Stimulated activated naive CD8-positive, alpha-beta T cell treated with anti-CD3 and anti-CD28 coated beads, Interleukin-15, Interleukin-2, amounts not matched to agents 100 ng/mL and 50 ng/mL, for 24 hours (primary cell): ENCODE measurements around the gene CD72.
A peak's percentile ranks its signal among the peaks of the same experiment; 100 is the strongest.
"Not testable (repeated sequence)": the region's sequence is repeated elsewhere in the genome, so short reads cannot be mapped to it uniquely, and the experiment has no call there.

Source experiments
- H3K27ac Mint-ChIP-seq: one replicate; pipeline ENCODE4 v1.8.0; 2021; ENCODE audit warnings: mild to moderate bottlenecking, mixed read lengths
- H3K27me3 Mint-ChIP-seq: one replicate; pipeline ENCODE4 v1.8.0; 2021; ENCODE audit warnings: mixed read lengths
- H3K36me3 Mint-ChIP-seq: one replicate; pipeline ENCODE4 v1.8.0; 2021; ENCODE audit warnings: low read depth, mixed read lengths
- H3K4me1 Mint-ChIP-seq: one replicate; pipeline ENCODE4 v1.8.0; 2021; ENCODE audit warnings: low read depth, mixed read lengths
- H3K4me3 Mint-ChIP-seq: one replicate; pipeline ENCODE4 v1.8.0; 2021; ENCODE audit warnings: mild to moderate bottlenecking, mixed read lengths
- H3K9me3 Mint-ChIP-seq: one replicate; pipeline ENCODE4 v1.8.0; 2021; ENCODE audit warnings: mixed read lengths

CD72 gene

GRCh38 chr9:35599763-35600604 lies 18.2 kb downstream of the CD72 start:
- Mint-ChIP-seq H3K9me3 (no peaks in the 10 kb centered on the region), H3K36me3 (peaks cover 3% of the 10 kb centered on the region), H3K27ac (no peak overlapping the region), H3K4me3 (no peak overlapping the region), H3K27me3 (no peaks in the 10 kb centered on the region), H3K4me1 (peaks cover 24% of the 10 kb centered on the region)

DNA sequence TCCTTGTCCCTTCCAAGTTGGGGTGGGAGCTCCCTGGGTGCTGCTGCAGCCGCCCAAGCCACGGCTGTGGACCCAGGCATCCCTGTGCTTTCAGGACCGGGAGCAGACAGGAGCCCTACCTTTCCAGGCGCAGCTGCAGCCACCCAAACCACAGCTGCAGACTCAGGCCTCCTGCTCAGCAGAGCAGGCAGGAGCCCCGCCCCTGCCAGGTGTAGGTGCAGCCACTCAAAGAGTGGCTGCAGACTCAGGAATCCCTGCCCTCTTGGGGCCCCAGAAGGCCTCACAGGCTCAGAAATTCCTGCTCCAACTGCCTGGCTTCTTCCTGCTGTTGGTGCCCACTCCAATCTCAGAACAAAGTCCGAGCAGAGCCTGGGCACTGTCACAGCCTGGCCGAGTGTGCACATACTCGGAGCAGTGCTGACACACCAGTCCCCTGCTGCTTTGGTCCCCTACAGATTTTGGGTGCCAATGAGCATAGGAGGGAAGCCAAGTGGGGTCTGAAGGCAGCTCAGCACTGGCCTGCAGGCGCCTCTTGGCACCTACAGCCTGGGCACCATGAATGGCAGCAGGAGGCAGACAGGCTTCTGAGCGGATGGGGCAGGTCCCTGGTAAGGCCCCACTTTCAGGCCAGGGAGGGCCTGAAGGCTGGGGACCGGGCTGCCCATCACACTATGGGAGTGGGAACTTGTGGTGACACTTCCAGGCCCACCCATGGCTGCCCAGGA lies 19.2 kb downstream of the CD72 start:
- peaks cover 7% of the 10 kb centered on the region for H3K9me3 Mint-ChIP-seq
- H3K27ac Mint-ChIP-seq: no peak overlapping the region
- no peaks in the 10 kb centered on the region for H3K27me3 Mint-ChIP-seq

DNA sequence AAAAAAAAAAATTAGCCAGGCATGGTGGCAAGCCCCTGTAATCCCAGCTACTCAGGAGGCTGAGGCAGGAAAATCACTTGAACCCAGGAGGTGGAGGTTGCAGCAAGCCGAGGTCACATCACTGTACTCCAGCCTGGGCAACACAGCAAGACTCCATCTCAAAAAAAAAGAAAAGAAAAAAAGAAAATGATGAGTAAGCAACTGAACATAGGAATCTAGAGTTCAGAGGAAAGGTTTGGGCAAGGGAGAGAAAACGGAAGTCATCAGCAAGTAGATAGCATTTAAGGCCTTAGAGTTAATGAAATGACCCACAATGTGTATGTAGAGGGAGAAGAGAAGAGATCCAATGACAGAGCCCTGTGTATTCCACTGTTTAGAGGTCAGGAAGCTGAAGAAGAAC lies 21.3 kb downstream of the CD72 start:
- H3K27me3 Mint-ChIP-seq, H3K27ac Mint-ChIP-seq, H3K4me1 Mint-ChIP-seq, H3K4me3 Mint-ChIP-seq: not testable (repeated sequence)
- H3K36me3 Mint-ChIP-seq: peaks cover 22% of the 10 kb centered on the region
- peaks cover 21% of the 10 kb centered on the region for H3K9me3 Mint-ChIP-seq

More for the DNA sequence above, 19.2 kb downstream of the CD72 start:
- H3K36me3 Mint-ChIP-seq: peaks cover 7% of the 10 kb centered on the region
- H3K4me1 Mint-ChIP-seq: peaks cover 19% of the 10 kb centered on the region
- H3K4me3 Mint-ChIP-seq: no peak overlapping the region

- Mint-ChIP-seq H3K36me3 (peaks cover 22% of the 10 kb centered on the region), H3K4me1 (no peaks in the 10 kb centered on the region), H3K9me3 (peaks cover 21% of the 10 kb centered on the region), H3K27ac (no peak overlapping the region), H3K27me3 (no peaks in the 10 kb centered on the region), H3K4me3 (no peak overlapping the region)
Observed at GRCh38 chr9:35594471-35594870, 23.7 kb downstream of the CD72 start.

- Mint-ChIP-seq H3K9me3 (peaks cover 21% of the 10 kb centered on the region), H3K27me3 (no peaks in the 10 kb centered on the region), H3K4me1 (no peaks in the 10 kb centered on the region), H3K27ac (no peak overlapping the region), H3K36me3 (peaks cover 22% of the 10 kb centered on the region), H3K4me3 (no peak overlapping the region)
Observed at GRCh38 chr9:35593581-35593980, 24.6 kb downstream of the CD72 start.

DNA sequence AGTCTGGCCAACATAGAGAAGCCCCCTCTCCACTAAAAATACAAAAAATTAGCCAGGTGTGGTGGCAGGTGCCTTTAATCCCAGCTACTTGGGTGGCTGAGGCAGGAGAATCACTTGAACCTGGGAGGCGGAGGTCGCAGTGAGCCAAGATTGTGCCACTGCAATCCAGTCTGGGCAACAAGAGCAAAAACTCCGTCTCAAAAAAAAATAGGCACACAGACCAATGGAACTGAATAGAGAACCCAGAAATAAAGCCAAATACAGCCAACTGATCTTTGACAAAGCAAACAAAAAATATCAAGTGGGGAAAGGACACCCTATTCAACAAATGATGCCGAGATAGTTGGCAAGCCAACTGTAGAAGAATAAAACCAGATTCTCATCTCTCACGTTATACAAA lies 29.7 kb downstream of the CD72 start:
- not testable (repeated sequence) for H3K4me1 Mint-ChIP-seq, H3K4me3 Mint-ChIP-seq, H3K27ac Mint-ChIP-seq, H3K27me3 Mint-ChIP-seq
- H3K9me3 Mint-ChIP-seq: peaks cover 18% of the 10 kb centered on the region
- H3K36me3 Mint-ChIP-seq: peaks cover 20% of the 10 kb centered on the region

GRCh38 chr9:35584681-35585080 lies 33.5 kb downstream of the CD72 start:
- H3K27ac Mint-ChIP-seq, H3K4me3 Mint-ChIP-seq, H3K27me3 Mint-ChIP-seq: not testable (repeated sequence)
- Mint-ChIP-seq H3K36me3 (peaks cover 31% of the 10 kb centered on the region), H3K4me1 (peaks cover 14% of the 10 kb centered on the region), H3K9me3 (peaks cover 20% of the 10 kb centered on the region)

- not testable (repeated sequence) for H3K27me3 Mint-ChIP-seq, H3K4me3 Mint-ChIP-seq, H3K27ac Mint-ChIP-seq
- Mint-ChIP-seq H3K36me3 (peaks cover 36% of the 10 kb centered on the region), H3K4me1 (peaks cover 19% of the 10 kb centered on the region), H3K9me3 (peaks cover 24% of the 10 kb centered on the region)
Observed at GRCh38 chr9:35583521-35583920, 34.7 kb downstream of the CD72 start.

DNA sequence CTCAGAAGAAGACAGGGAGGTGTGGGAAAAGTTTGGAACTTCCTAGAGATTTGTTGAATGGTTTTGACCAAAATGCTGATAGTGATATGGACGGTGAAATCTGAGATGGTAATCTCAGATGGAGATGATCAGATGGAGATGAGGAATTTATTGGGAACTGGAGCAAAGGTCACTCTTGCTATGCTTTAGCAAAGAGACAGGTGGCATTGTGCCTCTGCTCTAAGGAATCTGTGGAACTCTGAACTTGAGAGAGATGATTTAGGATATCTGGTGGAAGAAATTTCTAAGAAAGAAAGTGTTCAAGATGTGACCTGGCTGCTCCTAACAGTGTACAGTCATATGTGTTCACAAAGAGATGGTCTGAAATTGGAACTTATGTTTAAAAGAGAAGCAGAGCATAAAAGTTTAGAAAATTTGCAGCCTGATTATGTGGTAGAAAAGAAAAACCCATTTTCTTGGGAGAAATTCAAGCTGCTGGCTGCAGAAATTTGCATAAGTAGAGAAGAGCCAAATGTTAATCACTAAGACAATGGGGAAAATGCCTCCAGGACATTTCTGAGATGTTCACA lies 38.5 kb downstream of the CD72 start:
- Mint-ChIP-seq H3K9me3 (peaks cover 27% of the 10 kb centered on the region), H3K27ac (peak overlapping the region; percentile 67), H3K4me1 (peaks cover 29% of the 10 kb centered on the region), H3K36me3 (peaks cover 39% of the 10 kb centered on the region)
- H3K27me3 Mint-ChIP-seq, H3K4me3 Mint-ChIP-seq: not testable (repeated sequence)

GRCh38 chr9:35579130-35579529 lies 39.1 kb downstream of the CD72 start:
- Mint-ChIP-seq H3K27ac (peak overlapping the region; percentile 67), H3K27me3 (no peaks in the 10 kb centered on the region), H3K36me3 (peaks cover 39% of the 10 kb centered on the region), H3K4me1 (peaks cover 29% of the 10 kb centered on the region), H3K9me3 (peaks cover 27% of the 10 kb centered on the region), H3K4me3 (no peak overlapping the region)

DNA sequence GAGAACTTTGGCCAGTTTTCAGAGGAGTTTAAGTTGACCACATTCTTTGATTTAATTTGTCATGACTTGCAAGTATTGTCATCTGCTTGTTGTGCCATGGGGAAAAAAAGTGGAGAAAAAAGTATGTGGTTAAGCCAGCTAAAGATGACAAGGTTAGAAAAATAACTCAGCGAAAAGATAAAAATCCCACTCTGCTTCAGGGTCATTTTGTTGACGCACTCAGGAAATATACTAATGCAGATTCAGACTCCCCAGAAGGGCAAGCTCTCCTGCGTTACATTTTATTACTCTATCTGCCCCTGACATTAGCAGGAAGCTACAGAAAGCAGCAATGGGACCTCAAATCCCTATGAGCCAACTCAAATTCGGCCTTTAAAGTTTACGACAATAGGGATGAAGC lies 40.7 kb downstream of the CD72 start:
- H3K36me3 Mint-ChIP-seq: peaks cover 38% of the 10 kb centered on the region

GRCh38 chr9:35575478-35575877 lies 42.7 kb downstream of the CD72 start:
- H3K27me3 Mint-ChIP-seq: no peaks in the 10 kb centered on the region
- H3K9me3 Mint-ChIP-seq: peaks cover 17% of the 10 kb centered on the region
- H3K36me3 Mint-ChIP-seq: peaks cover 23% of the 10 kb centered on the region
- no peak overlapping the region for H3K27ac Mint-ChIP-seq
- peaks cover 42% of the 10 kb centered on the region for H3K4me1 Mint-ChIP-seq
- no peak overlapping the region for H3K4me3 Mint-ChIP-seq

More for the DNA sequence above, 40.7 kb downstream of the CD72 start:
- H3K27ac Mint-ChIP-seq: no peak overlapping the region
- no peak overlapping the region for H3K4me3 Mint-ChIP-seq
- H3K4me1 Mint-ChIP-seq: peaks cover 32% of the 10 kb centered on the region
- H3K27me3 Mint-ChIP-seq: no peaks in the 10 kb centered on the region
- peaks cover 27% of the 10 kb centered on the region for H3K9me3 Mint-ChIP-seq

- H3K27me3 Mint-ChIP-seq: no peaks in the 10 kb centered on the region
- peaks cover 13% of the 10 kb centered on the region for H3K9me3 Mint-ChIP-seq
- H3K27ac Mint-ChIP-seq: no peak overlapping the region
- H3K4me1 Mint-ChIP-seq: peaks cover 47% of the 10 kb centered on the region
- H3K36me3 Mint-ChIP-seq: peaks cover 19% of the 10 kb centered on the region
- no peak overlapping the region for H3K4me3 Mint-ChIP-seq
Observed at GRCh38 chr9:35574578-35575122, 43.6 kb downstream of the CD72 start.

DNA sequence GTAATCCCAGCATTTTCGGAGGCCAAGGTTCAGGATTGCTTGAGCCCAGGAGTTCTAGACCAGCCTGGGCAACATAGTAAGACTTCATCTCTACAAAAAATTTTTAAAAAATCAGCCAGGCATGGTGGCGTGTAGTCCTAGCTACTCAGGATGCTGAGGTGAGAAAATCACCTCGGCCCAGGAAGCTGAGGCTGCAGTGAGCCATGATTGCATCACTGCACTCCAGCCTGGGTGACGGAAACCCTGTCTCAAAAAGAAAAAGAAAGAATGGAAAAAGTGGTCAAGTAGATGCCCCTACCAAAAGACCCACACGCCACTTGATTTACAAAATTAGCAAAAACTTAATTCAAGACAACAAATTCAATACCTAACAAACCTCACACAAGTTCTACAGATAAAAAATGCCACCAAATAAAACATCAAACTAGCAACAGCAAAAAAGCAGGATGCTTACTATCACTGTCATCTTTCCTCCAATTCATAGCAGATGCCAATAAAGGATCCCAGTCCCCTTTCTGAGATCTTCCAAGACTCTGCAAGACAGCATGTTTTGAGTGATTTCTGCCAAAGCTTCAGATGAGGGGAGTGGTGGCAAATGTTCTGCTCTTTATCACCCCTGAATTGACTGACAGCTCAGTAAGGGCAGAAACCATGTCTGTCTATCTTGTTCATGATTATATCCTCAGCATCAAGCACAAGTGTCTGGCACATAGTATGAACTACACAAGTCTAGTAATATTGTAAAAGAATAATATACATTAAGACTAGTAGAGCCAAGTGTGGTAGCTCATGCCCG lies 47.3 kb downstream of the CD72 start:
- no peaks in the 10 kb centered on the region for H3K9me3 Mint-ChIP-seq
- no peaks in the 10 kb centered on the region for H3K27me3 Mint-ChIP-seq
- peak overlapping the region; percentile 49 for H3K4me3 Mint-ChIP-seq
- peak overlapping the region; percentile 95 for H3K27ac Mint-ChIP-seq
- peaks cover 45% of the 10 kb centered on the region for H3K4me1 Mint-ChIP-seq
- H3K36me3 Mint-ChIP-seq: peaks cover 7% of the 10 kb centered on the region
